GM19035 (cell line): ENCODE measurements around the gene PNMA5.
A peak's percentile ranks its signal among the peaks of the same experiment; 100 is the strongest.

Experiments used
- ATAC-seq: cut with Tn5 transposase; IDR thresholded peaks from one replicate; pipeline ENCODE4 v1.9.1; 2021; ENCODE audit not compliant: unreplicated experiment

The PNMA5 gene

DNA sequence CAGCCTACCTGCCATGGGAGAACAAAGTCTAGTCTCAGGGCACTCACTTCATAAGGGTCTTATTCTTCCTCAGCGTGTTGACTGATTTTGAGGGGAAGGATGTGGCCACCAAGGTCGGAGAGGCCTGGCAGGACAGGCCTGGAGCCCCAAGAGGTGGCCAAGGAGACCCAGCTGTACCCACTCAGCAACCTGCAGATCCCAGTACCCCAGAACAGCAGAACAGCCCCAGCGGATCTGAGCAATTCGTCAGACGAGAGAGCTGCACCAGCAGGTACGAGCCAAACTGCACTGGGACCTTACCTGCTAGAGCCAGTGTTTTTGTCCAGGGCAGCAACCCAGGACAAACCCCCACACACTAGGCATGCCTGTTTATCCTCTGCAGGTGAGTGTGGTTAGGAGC is 34.3 kb downstream of the PNMA5 start:
- ATAC-seq, result no peak

DNA sequence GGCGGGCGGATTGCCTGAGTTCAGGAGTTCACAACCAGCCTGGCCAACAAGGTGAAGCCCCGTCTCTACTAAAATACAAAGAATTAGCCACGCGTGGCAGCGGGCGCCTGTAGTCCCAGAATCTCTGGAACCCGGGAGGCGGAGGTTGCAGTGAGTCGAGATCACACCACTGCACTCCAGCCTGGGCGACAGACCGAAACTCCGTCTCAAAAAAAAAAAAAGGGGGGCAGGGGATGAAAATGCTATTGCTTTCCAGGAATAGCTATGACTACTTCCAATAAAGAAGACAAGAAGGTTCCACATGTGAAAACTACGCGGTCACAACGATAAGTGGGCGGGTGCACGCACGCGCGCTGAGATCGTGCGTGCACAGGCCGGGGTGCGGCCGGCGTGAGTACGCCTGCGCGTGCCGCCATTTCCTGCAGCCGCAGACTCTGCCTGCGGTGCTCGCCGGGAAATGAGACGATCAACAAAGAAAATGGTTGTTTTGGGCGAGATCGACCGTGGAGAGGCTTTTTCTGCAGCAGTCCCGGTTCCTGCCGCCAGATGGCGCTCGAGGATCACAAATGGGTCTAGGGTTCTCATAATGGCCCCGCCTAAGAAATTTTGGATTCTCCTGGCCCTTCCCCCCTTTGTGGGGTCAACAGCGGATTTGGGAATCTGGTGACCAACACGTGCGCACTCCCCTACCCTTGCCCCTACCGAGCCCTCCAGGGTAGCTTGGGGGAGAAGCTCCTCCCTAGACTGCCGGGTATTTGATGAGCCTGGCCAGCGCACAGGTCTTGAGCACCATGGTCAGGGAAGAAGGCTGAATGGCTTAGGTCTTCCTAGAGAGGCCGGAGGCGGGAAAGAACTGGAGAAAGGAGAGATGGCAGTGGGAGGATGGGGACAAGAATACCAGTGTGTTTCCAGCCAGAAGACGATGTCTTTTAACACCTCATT is 35.1 kb downstream of the PNMA5 start:
- peak; percentile 92 for ATAC-seq

DNA sequence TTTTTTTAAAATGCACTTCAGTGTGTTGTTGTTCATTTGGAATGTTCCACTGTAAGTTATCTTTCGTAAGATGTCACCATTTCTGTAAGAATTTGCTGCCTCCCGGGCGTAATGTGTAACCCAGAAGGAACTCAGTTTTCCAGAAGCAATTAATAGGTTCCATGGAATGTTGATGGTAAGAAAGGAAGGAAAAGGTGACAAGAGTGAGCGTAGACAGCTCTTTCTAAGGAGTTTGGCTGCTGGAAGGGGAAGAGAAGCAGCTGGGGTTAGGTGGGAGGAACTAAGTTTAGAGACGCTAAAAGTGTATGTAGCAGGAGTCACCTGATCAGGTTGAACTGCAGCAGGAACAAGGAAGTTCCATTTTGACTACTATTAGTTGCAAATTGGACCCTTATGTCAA is 35.9 kb downstream of the PNMA5 start:
- no peak for ATAC-seq

DNA sequence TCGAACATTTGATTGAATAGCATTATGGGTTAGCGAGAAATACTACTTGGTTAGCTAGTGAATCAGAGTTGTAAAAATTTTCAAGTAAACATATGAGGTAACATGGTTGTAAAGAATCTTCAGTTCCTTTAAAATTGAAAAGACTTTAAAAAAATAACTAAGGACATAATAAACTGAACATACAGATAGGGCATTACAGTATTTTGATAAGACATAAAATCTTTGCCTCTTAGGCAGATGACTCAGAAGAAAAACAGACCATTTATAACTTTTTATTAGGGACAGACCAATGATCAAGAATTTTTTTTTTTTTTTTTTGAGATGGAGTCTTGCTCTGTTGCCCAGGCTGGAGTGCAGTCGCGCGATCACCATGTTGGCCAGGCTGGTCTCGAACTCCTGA is 43.1 kb downstream of the PNMA5 start:
- no peak for ATAC-seq

DNA sequence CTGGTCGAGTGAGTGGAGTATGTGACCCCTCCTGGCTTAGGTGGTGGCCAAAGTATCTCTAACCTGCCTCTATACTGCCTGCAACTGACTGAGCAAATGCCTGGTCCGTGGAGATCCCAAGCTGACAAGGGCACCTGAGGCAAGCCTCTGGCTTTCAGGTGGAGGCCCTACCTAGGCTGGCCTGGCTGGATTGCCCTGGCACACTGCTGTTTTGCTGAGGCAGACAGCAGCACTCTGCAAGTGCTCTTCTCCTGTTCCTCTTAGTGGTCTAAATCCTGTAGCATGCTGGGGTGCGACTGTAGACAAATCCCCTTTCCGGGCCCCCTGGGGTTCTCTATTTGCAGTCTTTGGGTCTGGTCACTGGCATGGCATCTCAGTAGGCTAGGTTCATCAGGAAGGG is 44.8 kb downstream of the PNMA5 start:
- ATAC-seq, result no peak

DNA sequence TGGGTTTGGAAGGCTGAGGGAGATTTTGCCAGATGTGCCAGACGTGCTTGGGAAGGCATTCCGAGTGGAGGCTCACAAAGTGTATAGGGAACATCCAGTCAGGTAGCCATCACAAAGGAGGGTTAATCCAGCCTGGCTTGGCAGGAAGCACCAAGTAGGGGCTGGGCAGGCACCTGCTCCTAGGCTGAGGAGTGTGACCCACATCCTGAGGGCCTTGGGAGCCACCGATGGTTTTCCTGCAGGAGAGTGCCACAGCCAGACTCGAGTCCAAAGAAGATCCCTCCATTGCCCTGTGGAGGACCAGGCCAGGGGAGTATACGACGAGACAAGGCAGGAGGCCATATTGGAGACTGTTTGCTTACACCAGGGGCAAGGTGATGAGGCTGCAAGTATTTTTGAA is 47.2 kb downstream of the PNMA5 start:
- ATAC-seq, result no peak

DNA sequence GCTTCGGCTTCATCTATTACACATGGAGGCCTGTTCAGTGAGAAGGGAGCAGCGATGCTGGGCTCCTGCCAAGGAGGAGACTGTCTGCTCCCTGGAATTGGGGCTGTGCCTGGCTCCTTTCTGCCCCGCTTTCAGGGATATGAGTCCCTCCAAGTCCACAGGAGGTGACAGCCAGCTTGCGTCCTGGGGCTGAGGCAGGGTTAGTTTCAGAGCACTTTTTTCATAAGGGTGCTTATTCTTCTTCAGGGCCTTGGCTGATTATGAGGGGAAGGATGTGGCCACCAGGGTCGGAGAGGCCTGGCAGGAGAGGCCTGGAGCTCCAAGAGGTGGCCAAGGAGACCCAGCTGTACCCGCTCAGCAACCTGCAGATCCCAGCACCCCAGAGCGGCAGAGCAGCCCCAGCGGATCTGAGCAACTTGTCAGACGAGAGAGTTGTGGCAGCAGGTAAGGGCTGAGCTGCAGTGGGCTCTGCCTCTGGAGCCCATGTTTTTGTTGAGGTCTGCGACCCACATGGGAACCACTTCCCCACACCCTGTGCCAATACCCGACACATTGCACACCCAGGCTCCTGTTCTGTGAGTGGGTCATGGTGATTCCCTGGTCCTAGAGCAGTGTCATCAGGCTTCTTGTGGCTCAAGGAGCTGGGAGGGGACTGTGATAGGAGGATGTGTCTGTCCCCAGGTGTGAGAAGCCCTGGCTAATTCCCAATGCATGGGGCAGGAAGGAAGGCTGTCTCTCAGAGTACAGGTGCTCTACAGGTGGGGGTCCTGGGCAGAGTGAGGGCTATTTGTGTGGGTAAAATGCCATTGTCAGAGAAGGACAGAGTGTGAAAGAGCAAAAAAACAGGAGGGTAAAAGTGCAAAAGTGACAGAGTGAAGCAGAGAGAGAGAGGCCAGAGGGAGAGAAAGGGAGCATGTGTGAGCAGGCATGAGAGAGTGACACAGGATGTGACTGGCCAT is 48.6 kb downstream of the PNMA5 start:
- no peak for ATAC-seq

DNA sequence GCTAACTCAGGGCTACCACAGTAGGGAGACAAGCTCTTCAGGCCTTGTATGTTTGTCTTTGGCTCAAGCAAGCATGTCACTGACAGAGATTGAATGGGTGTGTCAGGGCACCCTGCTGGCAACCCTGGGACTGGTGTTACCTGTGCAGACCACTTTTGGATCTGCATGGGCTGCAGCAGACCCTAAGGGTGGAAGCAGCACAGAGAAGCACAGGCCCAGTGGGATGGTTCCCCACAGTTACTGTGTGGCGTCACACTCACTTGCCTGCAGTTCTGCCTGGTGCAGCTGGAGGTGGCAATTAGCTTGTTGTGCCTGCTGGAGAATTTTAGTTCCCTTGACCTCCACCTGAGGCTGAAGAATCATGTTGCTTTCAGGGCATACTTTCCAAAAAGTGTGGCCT is 50.1 kb downstream of the PNMA5 start:
- no peak for ATAC-seq

DNA sequence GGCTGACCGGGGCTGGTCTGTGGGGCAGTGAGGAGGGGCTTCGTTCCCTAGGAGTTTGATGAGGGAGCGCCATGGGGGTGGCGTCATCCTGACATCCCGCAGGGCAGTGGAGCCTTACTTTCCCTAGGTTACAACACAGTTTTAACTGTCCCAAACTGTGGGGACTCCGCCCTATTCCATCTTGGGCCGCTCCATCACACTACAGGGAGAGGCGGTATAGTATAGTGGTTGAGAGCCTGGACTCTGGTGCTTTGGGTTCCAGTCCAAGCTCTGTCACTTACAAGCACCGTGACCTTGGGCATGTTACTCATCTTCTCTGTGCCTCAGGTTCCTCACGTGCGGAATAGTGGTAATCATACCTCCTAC is 51.9 kb downstream of the PNMA5 start:
- no peak for ATAC-seq

DNA sequence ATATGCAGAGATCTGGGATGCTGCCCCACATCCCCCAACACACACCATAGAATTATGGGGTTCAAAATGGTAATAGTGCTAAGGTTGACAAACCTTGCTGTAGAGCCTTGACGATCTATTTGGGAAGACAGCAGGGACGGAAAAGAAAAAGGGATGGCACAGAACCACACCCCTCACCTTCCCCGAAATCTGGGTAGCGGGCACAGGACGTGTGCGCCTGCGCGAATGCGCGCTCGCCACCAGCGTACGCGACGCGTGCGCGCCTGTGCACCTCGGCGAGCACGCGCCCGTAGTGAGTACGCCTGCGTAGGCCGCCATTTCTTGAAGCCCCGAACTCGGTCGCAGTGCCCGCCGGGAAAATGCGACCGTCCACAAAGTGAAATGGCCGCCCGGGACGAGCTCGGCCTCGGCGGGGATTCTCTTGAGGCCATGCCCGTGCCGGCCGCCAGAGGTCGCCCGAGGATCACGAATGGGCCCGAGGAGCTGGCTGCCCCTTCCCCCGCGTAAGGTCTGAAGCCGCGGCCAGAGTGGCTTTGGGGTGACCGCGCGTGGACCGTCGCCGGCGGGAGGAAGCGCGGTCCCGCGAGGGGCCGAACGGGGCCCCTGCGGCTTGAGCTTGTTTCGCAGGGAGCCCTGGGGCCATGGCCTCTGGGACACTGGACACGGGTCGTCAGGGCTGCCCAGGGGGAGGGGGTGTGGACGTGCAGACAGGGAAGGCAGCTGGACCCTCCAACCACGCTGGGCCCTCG is 52.4 kb downstream of the PNMA5 start:
- ATAC-seq, result peak; percentile 93
